ENCODE results near the gene FTHL17.

Gene FTHL17
- total RNA-seq = 0 reads per million in 2 donors

GRCh38 chrX:31071725-31072124, at the start of gene FTHL17:
Gene FTHL17 (minus strand): TSS chrX:31072041. CDS start chrX:31071953, 88 bp downstream.
- no peak for DNase-seq

- no peak for DNase-seq
Measured at GRCh38 chrX:31117266-31117665, 45.4 kb upstream of the FTHL17 start.

- DNase-seq = no peak
Measured at GRCh38 chrX:31115398-31115797, 43.6 kb upstream of the FTHL17 start.

- no peak for DNase-seq
Measured at GRCh38 chrX:31114858-31115257, 43.0 kb upstream of the FTHL17 start.

- DNase-seq = peak in 1 of 5 experiments; percentile 13
Measured at GRCh38 chrX:31112226-31112999, 40.6 kb upstream of the FTHL17 start.

GRCh38 chrX:31110657-31111056, 38.8 kb upstream of the FTHL17 start:
- DNase-seq = no peak

GRCh38 chrX:31099536-31100090, 27.8 kb upstream of the FTHL17 start:
- DNase-seq = peak in 1 of 5 experiments; percentile 77

GRCh38 chrX:31098079-31098478, 26.2 kb upstream of the FTHL17 start:
- DNase-seq = no peak

GRCh38 chrX:31093639-31093975, 21.8 kb upstream of the FTHL17 start:
- DNase-seq = peak in 1 of 5 experiments; percentile 19

GRCh38 chrX:31092970-31093638, 21.3 kb upstream of the FTHL17 start:
- DNase-seq = peak in 1 of 5 experiments; percentile 46

- no peak for DNase-seq
Measured at GRCh38 chrX:31092476-31092875, 20.6 kb upstream of the FTHL17 start.

GRCh38 chrX:31091819-31092218, 20.0 kb upstream of the FTHL17 start:
- DNase-seq = peak in 1 of 5 experiments; percentile 24

- no peak for DNase-seq
Measured at GRCh38 chrX:31074522-31074921, 2.7 kb upstream of the FTHL17 start.

- DNase-seq = no peak
Measured at GRCh38 chrX:31071262-31071661, 579 bp downstream of the FTHL17 start.

- DNase-seq = peak in 1 of 5 experiments; percentile 52
Measured at GRCh38 chrX:31070057-31070468, 1.8 kb downstream of the FTHL17 start.

- DNase-seq = peak in 1 of 5 experiments; percentile 10
Measured at GRCh38 chrX:31063114-31063513, 8.7 kb downstream of the FTHL17 start.

- DNase-seq = peak in 1 of 5 experiments; percentile 34
Measured at GRCh38 chrX:31061091-31061490, 10.8 kb downstream of the FTHL17 start.

- no peak for DNase-seq
Measured at GRCh38 chrX:31060016-31060415, 11.8 kb downstream of the FTHL17 start.

GRCh38 chrX:31058284-31058683, 13.6 kb downstream of the FTHL17 start:
- DNase-seq = no peak

GRCh38 chrX:31057691-31058090, 14.2 kb downstream of the FTHL17 start:
- peak in 1 of 5 experiments; percentile 67 for DNase-seq

- peak in 1 of 5 experiments; percentile 41 for DNase-seq
Measured at GRCh38 chrX:31057291-31057690, 14.6 kb downstream of the FTHL17 start.

- no peak for DNase-seq
Measured at GRCh38 chrX:31053621-31054020, 18.2 kb downstream of the FTHL17 start.

- DNase-seq = no peak
Measured at GRCh38 chrX:31039327-31039711, 32.5 kb downstream of the FTHL17 start.
